Myocyte (in vitro differentiated cells): ENCODE measurements around the gene RGMA. TPM values are rescaled to one million over a fixed set of nuclear protein-coding genes. Genes with fewer than 3 reads are reported as not detected.
"Not testable (repeated sequence)": the region's sequence is repeated elsewhere in the genome, so short reads cannot be mapped to it uniquely, and the experiment has no call there.

Experiments used
- DNase-seq: peaks from one replicate; pipeline ENCODE4 v3.0.0-alpha.2; 2012; ENCODE audit warnings: low read depth
- total RNA-seq: library from RNA; depleted of rRNA; stranded (reverse); fragments of >200 nt; gene quantifications from 2 replicates; pipeline ENCODE4 v1.2.3, GENCODE V29; 2014

The RGMA gene
- total RNA-seq, 1 donor from 2014 or later = 0.16 TPM

- peak; percentile 61 for DNase-seq
Observed at GRCh38 chr15:93048759-93049161, 40.3 kb downstream of the RGMA start.

- no peak for DNase-seq
Observed at GRCh38 chr15:93048426-93048721, 40.6 kb downstream of the RGMA start.

- no peak for DNase-seq
Observed at GRCh38 chr15:93047621-93048425, 41.2 kb downstream of the RGMA start.

- DNase-seq = no peak
Observed at GRCh38 chr15:93046721-93047120, 42.3 kb downstream of the RGMA start.

- DNase-seq = no peak
Observed at GRCh38 chr15:93046120-93046519, 42.9 kb downstream of the RGMA start.

- no peak for DNase-seq
Observed at GRCh38 chr15:93045191-93045785, 43.7 kb downstream of the RGMA start.

GRCh38 chr15:93044301-93045190, 44.5 kb downstream of the RGMA start:
- no peak for DNase-seq

GRCh38 chr15:93043621-93044300, 45.2 kb downstream of the RGMA start:
- DNase-seq = no peak

- DNase-seq = peak; percentile 60
Observed at GRCh38 chr15:93042691-93043378, 46.2 kb downstream of the RGMA start.

- no peak for DNase-seq
Observed at GRCh38 chr15:93042211-93042610, 46.8 kb downstream of the RGMA start.

GRCh38 chr15:93041159-93041547, 47.9 kb downstream of the RGMA start:
- no peak for DNase-seq

GRCh38 chr15:93040288-93041158, 48.5 kb downstream of the RGMA start:
- DNase-seq = no peak

- DNase-seq = not testable (repeated sequence)
Observed at GRCh38 chr15:93039562-93040287, 49.3 kb downstream of the RGMA start.

GRCh38 chr15:93037820-93038705, 50.9 kb downstream of the RGMA start:
- DNase-seq = no peak

GRCh38 chr15:93036951-93037819, 51.8 kb downstream of the RGMA start:
- peak; percentile 94 for DNase-seq

- DNase-seq = peak; percentile 9
Observed at GRCh38 chr15:93035953-93036810, 52.8 kb downstream of the RGMA start.
